Vagina (tissue), 2 donors: Measurements from ENCODE around the gene LY86. TPM values are rescaled to one million over a fixed set of nuclear protein-coding genes. Genes with fewer than 3 reads are reported as not detected.

ENCODE experiments used
- DNase-seq, 2 donors: peaks; one replicate each; pipeline ENCODE4 v3.0.0-alpha.2; 2017; ENCODE audit errors: extremely low spot score in 2 of 2
- H3K27ac ChIP-seq: fragments of 200-600 bp; sonication (generic); one replicate; pipeline ENCODE4 v1.5.1; 2019
- H3K27me3 ChIP-seq: fragments of 200-600 bp; sonication (generic); one replicate; pipeline ENCODE4 v1.5.1; 2019
- H3K36me3 ChIP-seq, 2 donors: fragments of 200-600 bp; sonication (generic); one replicate each; pipeline ENCODE4 v1.5.1; 2017 to 2019
- H3K4me1 ChIP-seq: fragments of 200-600 bp; sonication (generic); one replicate; pipeline ENCODE4 v1.5.1; 2019
- H3K4me3 ChIP-seq, 2 donors: fragments of 200-600 bp; sonication (generic); 1 replicate in 1 of 2; 2 replicates in 1 of 2; pipeline ENCODE4 v1.5.1; 2016 to 2019
- H3K9me3 ChIP-seq: fragments of 200-600 bp; sonication (generic); one replicate; pipeline ENCODE4 v1.5.1; 2019
- CTCF ChIP-seq, 3 experiments: fragments of 450-650 bp in 2 of 3; fragments of 200-600 bp in 1 of 3; sonication (generic) in 1 of 3; IDR thresholded peaks; one replicate each; pipeline ENCODE4 v1.5.1; 2017 to 2019; ENCODE audit warnings: antibody characterized with exemption in 3 of 3, mild to moderate bottlenecking in 2 of 3, moderate library complexity in 2 of 3
- POLR2A ChIP-seq, 2 donors: fragments of 450-650 bp; IDR thresholded peaks; one replicate each; pipeline ENCODE4 v1.6.1; 2017; ENCODE audit warnings: antibody characterized with exemption in 2 of 2, mild to moderate bottlenecking in 2 of 2, moderate library complexity in 2 of 2
- POLR2AphosphoS5 ChIP-seq, 2 donors: sonication (generic); formaldehyde crosslinking; IDR thresholded peaks; one replicate each; pipeline ENCODE4 v1.9.0; 2017; ENCODE audit warnings: antibody characterized with exemption in 2 of 2, mild to moderate bottlenecking in 2 of 2, low read depth in 1 of 2; ENCODE audit not compliant: insufficient read depth in 1 of 2
- intact Hi-C: fragments of 100-400 bp; cut with DNase I; formaldehyde crosslinking; loops from one replicate; pipeline ENCODE4 v1.15.1; 2023
- total RNA-seq: library from RNA; depleted of rRNA; stranded (reverse); fragments of >200 nt; gene quantifications from one replicate; pipeline ENCODE4 v1.2.3, GENCODE V29; 2016

The LY86 gene
- total RNA-seq, 1 donor from 2014 or later, result 4.9 TPM

- intact Hi-C loops, result no loop called here
- no peak for DNase-seq
Measured at GRCh38 chr6:6581054-6581453, 7.5 kb upstream of the LY86 start.

DNA sequence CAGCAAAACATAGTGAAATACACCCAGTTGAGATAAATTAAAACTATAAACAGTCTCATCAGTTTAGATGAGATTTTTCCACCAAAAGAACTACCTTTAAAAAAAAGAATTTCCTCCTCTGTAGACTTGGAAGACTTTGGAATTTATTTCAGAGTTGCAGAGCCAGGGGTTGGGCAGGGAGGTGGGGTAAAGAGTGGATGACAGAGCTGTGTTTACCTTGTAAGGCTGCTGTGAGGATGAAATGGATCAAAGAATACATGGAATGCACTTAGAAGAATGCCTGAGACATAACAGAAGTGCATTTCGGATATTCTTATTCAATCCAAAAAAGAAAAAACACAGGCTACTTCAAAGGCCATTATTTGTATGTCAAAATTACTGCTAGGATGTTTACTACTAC lies 6.4 kb upstream of the LY86 start:
- no peak for DNase-seq
- H3K4me1 ChIP-seq, result no peaks in the 10 kb centered on the region
- H3K36me3 ChIP-seq, result no peaks in the 10 kb centered on the region
- TF ChIP-seq POLR2AphosphoS5 (IDR thresholded peaks at IDR 0.05; ENCODE audit: insufficient read depth in 1 of 2, low read depth in 1 of 2), result no peak
- no peak for TF ChIP-seq POLR2A (IDR thresholded peaks at IDR 0.05)
- TF ChIP-seq CTCF (IDR thresholded peaks at IDR 0.05), result no peak
- no peak overlapping the region for H3K4me3 ChIP-seq
- intact Hi-C loops, result no loop called here
- no peaks in the 10 kb centered on the region for H3K27me3 ChIP-seq
- H3K9me3 ChIP-seq, result no peaks in the 10 kb centered on the region
- no peak overlapping the region for H3K27ac ChIP-seq

More at GRCh38 chr6:6581054-6581453, 7.5 kb upstream of the LY86 start:
- H3K4me3 ChIP-seq, result no peak overlapping the region
- no peak overlapping the region for H3K27ac ChIP-seq
- H3K4me1 ChIP-seq, result no peaks in the 10 kb centered on the region
- no peak for TF ChIP-seq CTCF (IDR thresholded peaks at IDR 0.05)
- TF ChIP-seq POLR2A (IDR thresholded peaks at IDR 0.05), result no peak
- TF ChIP-seq POLR2AphosphoS5 (IDR thresholded peaks at IDR 0.05; ENCODE audit: insufficient read depth in 1 of 2, low read depth in 1 of 2), result no peak
- no peaks in the 10 kb centered on the region for H3K27me3 ChIP-seq
- H3K36me3 ChIP-seq, result no peaks in the 10 kb centered on the region
- H3K9me3 ChIP-seq, result no peaks in the 10 kb centered on the region

- no peak overlapping the region for H3K27ac ChIP-seq
- H3K27me3 ChIP-seq, result no peaks in the 10 kb centered on the region
- TF ChIP-seq POLR2A (IDR thresholded peaks at IDR 0.05), result no peak
- TF ChIP-seq CTCF (IDR thresholded peaks at IDR 0.05), result no peak
- no peak for TF ChIP-seq POLR2AphosphoS5 (IDR thresholded peaks at IDR 0.05; ENCODE audit: insufficient read depth in 1 of 2, low read depth in 1 of 2)
- no peaks in the 10 kb centered on the region for H3K4me1 ChIP-seq
- no peaks in the 10 kb centered on the region for H3K9me3 ChIP-seq
- H3K4me3 ChIP-seq, result no peak overlapping the region
- intact Hi-C loops, result no loop called here
- no peak for DNase-seq
- no peaks in the 10 kb centered on the region for H3K36me3 ChIP-seq
Measured at GRCh38 chr6:6583836-6584235, 4.7 kb upstream of the LY86 start.

- Histone ChIP-seq H3K36me3 (no peaks in the 10 kb centered on the region), H3K27me3 (no peaks in the 10 kb centered on the region), H3K27ac (no peak overlapping the region), H3K4me1 (no peaks in the 10 kb centered on the region), H3K9me3 (no peaks in the 10 kb centered on the region), H3K4me3 (no peak overlapping the region)
- no peak for TF ChIP-seq POLR2A (IDR thresholded peaks at IDR 0.05)
- no peak for TF ChIP-seq POLR2AphosphoS5 (IDR thresholded peaks at IDR 0.05; ENCODE audit: insufficient read depth in 1 of 2, low read depth in 1 of 2)
- no peak for TF ChIP-seq CTCF (IDR thresholded peaks at IDR 0.05)
- DNase-seq, result no peak
- intact Hi-C loops, result no loop called here
Measured at GRCh38 chr6:6584310-6585002, 4.1 kb upstream of the LY86 start.

DNA sequence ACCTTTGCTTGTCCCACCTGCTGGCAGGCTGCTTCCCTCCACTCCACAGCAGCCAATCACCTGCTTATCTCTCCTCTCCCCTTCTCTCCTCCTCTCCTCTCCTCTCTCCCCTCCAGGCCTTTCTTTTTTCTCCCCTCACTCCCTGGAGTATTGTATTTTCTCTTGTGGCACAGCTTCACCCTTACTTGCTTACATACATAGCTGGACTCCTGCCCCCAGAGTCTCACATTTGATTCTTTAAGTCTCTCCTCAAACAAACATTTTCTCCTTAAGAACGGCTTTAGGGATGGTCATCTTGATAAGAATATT lies 3.6 kb upstream of the LY86 start:
- TF ChIP-seq CTCF (IDR thresholded peaks at IDR 0.05) (no peak), POLR2A (IDR thresholded peaks at IDR 0.05) (no peak), POLR2AphosphoS5 (IDR thresholded peaks at IDR 0.05; ENCODE audit: insufficient read depth in 1 of 2, low read depth in 1 of 2) (no peak)
- H3K9me3 ChIP-seq, result no peaks in the 10 kb centered on the region

More for the DNA sequence above, 3.6 kb upstream of the LY86 start:
- Histone ChIP-seq H3K27me3 (no peaks in the 10 kb centered on the region), H3K4me1 (no peaks in the 10 kb centered on the region), H3K4me3 (no peak overlapping the region), H3K36me3 (no peaks in the 10 kb centered on the region), H3K27ac (no peak overlapping the region)
- no peak for DNase-seq
- intact Hi-C loops, result no loop called here
